Lower leg skin (tissue), 4 donors: Measurements from ENCODE around the gene GREB1L. TPM values are rescaled to one million over a fixed set of nuclear protein-coding genes. Genes with fewer than 3 reads are reported as not detected.

Source experiments
- DNase-seq, 2 donors: peaks; one replicate each; pipeline ENCODE4 v3.0.0-alpha.2; 2019; ENCODE audit warnings: low spot score in 2 of 2
- H3K4me3 ChIP-seq: fragments of 200-600 bp; sonication (generic); 2 replicates; pipeline ENCODE4 v1.5.1; 2017; ENCODE audit warnings: mild to moderate bottlenecking, low read depth; ENCODE audit not compliant: poor library complexity, severe bottlenecking
- POLR2A ChIP-seq, 2 donors: fragments of 450-650 bp; IDR thresholded peaks; one replicate each; pipeline ENCODE4 v1.6.1; 2016 to 2017; ENCODE audit warnings: antibody characterized with exemption in 2 of 2, mild to moderate bottlenecking in 1 of 2, moderate library complexity in 1 of 2
- WGBS, 2 donors: methylation state at CpG; one replicate each; pipeline ENCODE4 v1.1.5; 2018; 5-methylcytosine and 5-hydroxymethylcytosine counted together
- intact Hi-C: fragments of 100-400 bp; cut with DNase I; formaldehyde crosslinking; loops from one replicate; pipeline ENCODE4 v1.15.0; 2023; ENCODE audit warnings: low total_unique reads
- total RNA-seq, 4 donors: library from RNA; depleted of rRNA; stranded (reverse); fragments of >200 nt; gene quantifications; one replicate each; pipeline ENCODE4 v1.1.0, GENCODE V29; 2016
- TF ChIP-seq, protein P1 (sequence below), 3 donors: fragments of 450-650 bp; IDR thresholded peaks; one replicate each; pipeline ENCODE4 v1.5.1; 2016; ENCODE audit warnings: antibody characterized with exemption in 3 of 3, mild to moderate bottlenecking in 3 of 3, moderate library complexity in 2 of 3

Gene GREB1L
- total RNA-seq, 4 donors from 2014 or later: 1.1 to 6.5 (median 4.0) TPM

- no peak for DNase-seq
- 36 to 55% methylated on average over 6 of the region's 6 CpGs for WGBS, 2 donors
- H3K4me3 ChIP-seq: no peak overlapping the region
- no peak for TF ChIP-seq POLR2A (IDR thresholded peaks at IDR 0.05)
- TF ChIP-seq, protein P1, sequence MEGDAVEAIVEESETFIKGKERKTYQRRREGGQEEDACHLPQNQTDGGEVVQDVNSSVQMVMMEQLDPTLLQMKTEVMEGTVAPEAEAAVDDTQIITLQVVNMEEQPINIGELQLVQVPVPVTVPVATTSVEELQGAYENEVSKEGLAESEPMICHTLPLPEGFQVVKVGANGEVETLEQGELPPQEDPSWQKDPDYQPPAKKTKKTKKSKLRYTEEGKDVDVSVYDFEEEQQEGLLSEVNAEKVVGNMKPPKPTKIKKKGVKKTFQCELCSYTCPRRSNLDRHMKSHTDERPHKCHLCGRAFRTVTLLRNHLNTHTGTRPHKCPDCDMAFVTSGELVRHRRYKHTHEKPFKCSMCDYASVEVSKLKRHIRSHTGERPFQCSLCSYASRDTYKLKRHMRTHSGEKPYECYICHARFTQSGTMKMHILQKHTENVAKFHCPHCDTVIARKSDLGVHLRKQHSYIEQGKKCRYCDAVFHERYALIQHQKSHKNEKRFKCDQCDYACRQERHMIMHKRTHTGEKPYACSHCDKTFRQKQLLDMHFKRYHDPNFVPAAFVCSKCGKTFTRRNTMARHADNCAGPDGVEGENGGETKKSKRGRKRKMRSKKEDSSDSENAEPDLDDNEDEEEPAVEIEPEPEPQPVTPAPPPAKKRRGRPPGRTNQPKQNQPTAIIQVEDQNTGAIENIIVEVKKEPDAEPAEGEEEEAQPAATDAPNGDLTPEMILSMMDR (IDR thresholded peaks at IDR 0.05): no peak
- intact Hi-C loops: no loop called here
Measured at GRCh38 chr18:21557607-21558253, 315.7 kb downstream of the GREB1L start.

- no peak for DNase-seq
- H3K4me3 ChIP-seq: no peak overlapping the region
- TF ChIP-seq POLR2A (IDR thresholded peaks at IDR 0.05): no peak
- TF ChIP-seq, protein P1 (IDR thresholded peaks at IDR 0.05): no peak
- intact Hi-C loops: no loop called here
Measured at GRCh38 chr18:21559195-21559594, 317.2 kb downstream of the GREB1L start.

DNA sequence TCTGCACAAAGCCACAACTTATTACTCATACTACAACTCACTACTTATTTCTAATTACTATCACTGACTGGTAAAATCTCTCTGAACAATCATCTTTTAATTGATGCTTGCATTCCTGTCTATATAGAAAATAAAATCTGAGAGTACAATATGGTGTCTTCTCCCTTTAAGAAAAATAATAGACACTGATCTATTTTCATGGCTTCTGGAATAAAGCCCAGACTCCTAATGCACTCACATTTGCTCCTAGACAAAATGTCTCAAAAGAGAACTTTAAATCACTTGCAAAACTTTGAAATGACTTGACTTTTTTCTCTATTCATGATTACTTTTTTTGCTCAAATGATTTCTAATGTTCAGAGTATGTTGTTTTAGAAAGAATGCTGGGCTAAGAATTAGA is 329.7 kb downstream of the GREB1L start:
- no peak for DNase-seq
- TF ChIP-seq, protein P1 (IDR thresholded peaks at IDR 0.05): no peak
- TF ChIP-seq POLR2A (IDR thresholded peaks at IDR 0.05): no peak
- intact Hi-C loops: no loop called here
- H3K4me3 ChIP-seq: no peak overlapping the region

Other genes with a start within 250 kb of the GREB1L start
- gene ROCK1, start 130.4 kb upstream of the GREB1L start, total RNA-seq: 10 to 100 TPM; 11.5 to 27.3 (median 18.4) TPM